Colonic mucosa (tissue), 4 donors: Measurements from ENCODE around the gene CISH. TPM values are rescaled to one million over a fixed set of nuclear protein-coding genes. Genes with fewer than 3 reads are reported as not detected.

Source experiments
- DNase-seq: peaks from one replicate; pipeline ENCODE4 v3.0.0-alpha.2; 2020
- H3K27ac ChIP-seq: fragments of 200-600 bp; one replicate; pipeline ENCODE4 v1.8.0; 2021
- H3K27me3 ChIP-seq: fragments of 200-600 bp; one replicate; pipeline ENCODE4 v1.8.0; 2021
- H3K36me3 ChIP-seq: fragments of 200-600 bp; one replicate; pipeline ENCODE4 v1.8.0; 2021
- H3K4me1 ChIP-seq: fragments of 200-600 bp; one replicate; pipeline ENCODE4 v1.8.0; 2021; ENCODE audit warnings: mild to moderate bottlenecking
- H3K4me3 ChIP-seq: fragments of 200-600 bp; one replicate; pipeline ENCODE4 v1.8.0; 2021
- H3K9ac ChIP-seq, 2 donors: one replicate each; pipeline ENCODE4 v1.7.0; 2013; ENCODE audit warnings: control low read depth in 2 of 2, low read depth in 2 of 2, low read length in 2 of 2
- H3K9me3 ChIP-seq: fragments of 200-600 bp; one replicate; pipeline ENCODE4 v1.8.0; 2021
- CTCF ChIP-seq: fragments of 200-600 bp; IDR thresholded peaks from one replicate; pipeline ENCODE4 v1.8.0; 2022; ENCODE audit warnings: antibody characterized with exemption, mild to moderate bottlenecking
- intact Hi-C: fragments of 100-400 bp; cut with DNase I; formaldehyde crosslinking; loops from one replicate; pipeline ENCODE4 v1.14.1; 2022
- total RNA-seq, 2 donors: library from RNA; stranded (reverse); fragmentation: NEBNext Ultra II Directional in 1 of 2; extraction: Animal tissue kit (Norgen Biotek cat#: 25700) in 1 of 2; gene quantifications; one replicate each; pipeline ENCODE4 v1.2.1, GENCODE V29; 2021
- donor health status: healthy.
- donor health status: DM: no; HTN: no; CAD: no.
- donor health status: DM: no; HTN: no; CAD: no.

CISH gene
- total RNA-seq, 2 donors from 2014 or later = 17.1 to 19.6 TPM

- peaks cover 14% of the 10 kb centered on the region for H3K36me3 ChIP-seq
- no peak overlapping the region for H3K27ac ChIP-seq
- no peaks in the 10 kb centered on the region for H3K9me3 ChIP-seq
- intact Hi-C loops = no loop called here
- H3K9ac ChIP-seq = peak overlapping the region; percentile 31 to 43
- no peak for TF ChIP-seq CTCF
- H3K4me3 ChIP-seq = no peak overlapping the region
- no peak for DNase-seq
- no peaks in the 10 kb centered on the region for H3K27me3 ChIP-seq
- H3K4me1 ChIP-seq = peaks cover 38% of the 10 kb centered on the region
These were observed 6.7 kb downstream of the CISH start for GRCh38 chr3:50604628-50605588.

- DNase-seq = no peak
- Histone ChIP-seq H3K4me1 (peaks cover 32% of the 10 kb centered on the region), H3K4me3 (no peak overlapping the region), H3K27ac (peak overlapping the region; percentile 97), H3K27me3 (no peaks in the 10 kb centered on the region), H3K36me3 (peaks cover 14% of the 10 kb centered on the region), H3K9me3 (no peaks in the 10 kb centered on the region), H3K9ac (peak overlapping the region in 1 of 2 donors; percentile 51)
- intact Hi-C loops = no loop called here
- no peak for TF ChIP-seq CTCF
These were observed 7.4 kb downstream of the CISH start for GRCh38 chr3:50604110-50604621.

- intact Hi-C loops = no loop called here
- H3K36me3 ChIP-seq = peaks cover 14% of the 10 kb centered on the region
- H3K27me3 ChIP-seq = no peaks in the 10 kb centered on the region
- no peak for TF ChIP-seq CTCF
- H3K9ac ChIP-seq = peak overlapping the region in 1 of 2 donors; percentile 100
- H3K4me3 ChIP-seq = no peak overlapping the region
- H3K9me3 ChIP-seq = no peaks in the 10 kb centered on the region
- peak overlapping the region; percentile 97 for H3K27ac ChIP-seq
- H3K4me1 ChIP-seq = peaks cover 31% of the 10 kb centered on the region
- DNase-seq = no peak
These were observed 8.1 kb downstream of the CISH start for GRCh38 chr3:50603261-50604109.

- Histone ChIP-seq H3K9ac (peak overlapping the region; percentile 38 to 100), H3K36me3 (peaks cover 14% of the 10 kb centered on the region), H3K9me3 (no peaks in the 10 kb centered on the region), H3K4me1 (peaks cover 31% of the 10 kb centered on the region), H3K4me3 (no peak overlapping the region), H3K27me3 (no peaks in the 10 kb centered on the region), H3K27ac (peak overlapping the region; percentile 97)
- TF ChIP-seq CTCF = no peak
- DNase-seq = peak; percentile 66
- intact Hi-C loops = no loop called here
These were observed 8.9 kb downstream of the CISH start for GRCh38 chr3:50602595-50603191.
